HFFc6 (cell line): ENCODE results near the gene DIPK1C. TPM values are rescaled to one million over a fixed set of nuclear protein-coding genes. Genes with fewer than 3 reads are reported as not detected.

ENCODE experiments used
- DNase-seq: peaks from one replicate; pipeline ENCODE4 v3.0.0-alpha.2; 2018
- H3K27ac Mint-ChIP-seq: 2 replicates; pipeline ENCODE4 v1.8.0; 2020; ENCODE audit warnings: mild to moderate bottlenecking, mixed read lengths
- H3K27me3 Mint-ChIP-seq: 2 replicates; pipeline ENCODE4 v1.8.0; 2021; ENCODE audit warnings: mild to moderate bottlenecking, moderate library complexity, mixed read lengths; ENCODE audit not compliant: insufficient read depth
- H3K36me3 Mint-ChIP-seq: 2 replicates; pipeline ENCODE4 v1.8.0; 2021; ENCODE audit warnings: low read depth, mixed read lengths
- H3K4me1 Mint-ChIP-seq: 2 replicates; pipeline ENCODE4 v1.8.0; 2020; ENCODE audit warnings: low read depth, mixed read lengths
- H3K4me3 Mint-ChIP-seq: 2 replicates; pipeline ENCODE4 v1.8.0; 2020; ENCODE audit warnings: mild to moderate bottlenecking, moderate library complexity, mixed read lengths
- H3K9me3 Mint-ChIP-seq: 2 replicates; pipeline ENCODE4 v1.8.0; 2020; ENCODE audit warnings: mild to moderate bottlenecking, mixed read lengths
- CTCF ChIP-seq: fragments of 200-600 bp; sonication (generic); IDR thresholded peaks from 2 replicates; pipeline ENCODE4 v1.5.0; 2021; ENCODE audit warnings: antibody characterized with exemption, mild to moderate bottlenecking
- total RNA-seq, 6 experiments: library from RNA; stranded (reverse); fragmentation: NEBNext Ultra II Directional; extraction: Animal tissue kit (Norgen Biotek cat#: 25700); gene quantifications; 2 replicates in 1 of 6; 3 replicates in 5 of 6; pipeline ENCODE4 v1.2.3, GENCODE V29; 2021

The DIPK1C gene
- total RNA-seq, 6 experiments from 2014 or later = not detected

GRCh38 chr18:74414953-74415515 is 42.1 kb downstream of the DIPK1C start:
- no peak for DNase-seq
- Mint-ChIP-seq H3K36me3 (no peaks in the 10 kb centered on the region), H3K4me1 (no peaks in the 10 kb centered on the region), H3K9me3 (no peaks in the 10 kb centered on the region), H3K4me3 (no peak overlapping the region), H3K27me3 (peaks cover 51% of the 10 kb centered on the region), H3K27ac (no peak overlapping the region)
- no peak for TF ChIP-seq CTCF

GRCh38 chr18:74413836-74414235 is 43.3 kb downstream of the DIPK1C start:
- TF ChIP-seq CTCF = no peak
- no peak for DNase-seq
- H3K27me3 Mint-ChIP-seq = peaks cover 50% of the 10 kb centered on the region
- H3K9me3 Mint-ChIP-seq = no peaks in the 10 kb centered on the region
- H3K36me3 Mint-ChIP-seq = no peaks in the 10 kb centered on the region
- no peak overlapping the region for H3K27ac Mint-ChIP-seq
- no peak overlapping the region for H3K4me3 Mint-ChIP-seq
- no peaks in the 10 kb centered on the region for H3K4me1 Mint-ChIP-seq

GRCh38 chr18:74412116-74412880 is 44.8 kb downstream of the DIPK1C start:
- no peak for DNase-seq
- Mint-ChIP-seq H3K4me3 (no peak overlapping the region), H3K9me3 (no peaks in the 10 kb centered on the region), H3K27me3 (peaks cover 53% of the 10 kb centered on the region), H3K4me1 (no peaks in the 10 kb centered on the region), H3K36me3 (no peaks in the 10 kb centered on the region), H3K27ac (no peak overlapping the region)
- no peak for TF ChIP-seq CTCF

- H3K9me3 Mint-ChIP-seq = no peaks in the 10 kb centered on the region
- TF ChIP-seq CTCF = no peak
- no peak for DNase-seq
- H3K4me1 Mint-ChIP-seq = no peaks in the 10 kb centered on the region
- H3K4me3 Mint-ChIP-seq = no peak overlapping the region
- peaks cover 53% of the 10 kb centered on the region for H3K27me3 Mint-ChIP-seq
- no peaks in the 10 kb centered on the region for H3K36me3 Mint-ChIP-seq
- H3K27ac Mint-ChIP-seq = no peak overlapping the region
These were observed 45.6 kb downstream of the DIPK1C start for GRCh38 chr18:74411475-74411874.

- Mint-ChIP-seq H3K36me3 (no peaks in the 10 kb centered on the region), H3K9me3 (no peaks in the 10 kb centered on the region), H3K27ac (no peak overlapping the region), H3K4me3 (no peak overlapping the region), H3K4me1 (no peaks in the 10 kb centered on the region), H3K27me3 (peaks cover 49% of the 10 kb centered on the region)
- TF ChIP-seq CTCF = no peak
- no peak for DNase-seq
These were observed 46.6 kb downstream of the DIPK1C start for GRCh38 chr18:74410441-74410992.
